IMR-90 (cell line): ENCODE measurements around the gene KRTAP4-9. TPM values are rescaled to one million over a fixed set of nuclear protein-coding genes. Genes with fewer than 3 reads are reported as not detected.
A peak's percentile ranks its signal among the peaks of the same experiment; 100 is the strongest.

Experiments
- ATAC-seq: fragments of 200-7000 bp; cut with Tn5 transposase; 2 replicates; pipeline ENCODE4 v1.9.1; 2020; ENCODE audit warnings: low read depth, mild to moderate bottlenecking, moderate library complexity
- BruUV-seq: library from RNA; stranded (reverse); fragments of 400-500 nt; replicated peaks from 2 replicates; lab custom pipeline; 2021; lab: Mats Ljungman, UMichigan
- CTCF ChIA-PET: fragments of 300-600 bp; formaldehyde crosslinking; extraction: SDS; loops from one replicate; lab custom pipeline; 2021; ENCODE audit warnings: antibody characterized with exemption; lab: Yijun Ruan, JAX
- POLR2A ChIA-PET: fragments of 300-600 bp; sonication (Branson Sonifier 250); formaldehyde crosslinking; loops from one replicate; lab custom pipeline; 2022; ENCODE audit warnings: antibody characterized with exemption; ENCODE audit not compliant: unreplicated experiment; lab: Charles Lee
- DNase-seq: peaks from one replicate; pipeline ENCODE4 v3.0.0; 2013
- H2AFZ ChIP-seq: replicated peaks from 2 replicates; pipeline ENCODE3; 2013; ENCODE audit warnings: low read length, mild to moderate bottlenecking; ENCODE audit not compliant: poor library complexity
- H2AK5ac ChIP-seq: 2 replicates; pipeline ENCODE4 v1.6.1; 2013; ENCODE audit warnings: low read depth, low read length, inconsistent platforms
- H2AK9ac ChIP-seq: replicated peaks from 2 replicates; pipeline ENCODE3; 2013; ENCODE audit warnings: mild to moderate bottlenecking, low read depth, low read length, moderate library complexity; ENCODE audit not compliant: poor library complexity
- H2BK120ac ChIP-seq: 2 replicates; pipeline ENCODE4 v1.6.1; 2013; ENCODE audit warnings: low read depth, low read length, inconsistent platforms
- H2BK15ac ChIP-seq: 3 replicates; pipeline ENCODE4 v1.6.1; 2013; ENCODE audit warnings: low read depth, low read length, inconsistent platforms
- H2BK20ac ChIP-seq: 2 replicates; pipeline ENCODE4 v1.6.1; 2013; ENCODE audit warnings: low read depth, mild to moderate bottlenecking, inconsistent platforms, low read length, moderate library complexity
- H2BK5ac ChIP-seq: 2 replicates; pipeline ENCODE4 v1.6.1; 2013; ENCODE audit warnings: mild to moderate bottlenecking, low read depth, low read length, inconsistent platforms; ENCODE audit not compliant: poor library complexity, severe bottlenecking
- H3K14ac ChIP-seq: replicated peaks from 2 replicates; pipeline ENCODE4 v1.6.1; 2013; ENCODE audit warnings: low read depth, low read length, inconsistent platforms
- H3K18ac ChIP-seq: 2 replicates; pipeline ENCODE4 v1.6.1; 2013; ENCODE audit warnings: low read depth, low read length, control low read depth
- H3K23ac ChIP-seq: 2 replicates; pipeline ENCODE4 v1.6.1; 2013; ENCODE audit warnings: low read depth, low read length, inconsistent platforms
- H3K27ac ChIP-seq: 2 replicates; pipeline ENCODE4 v1.5.1; 2013; ENCODE audit warnings: mild to moderate bottlenecking, control low read depth, low read length; ENCODE audit not compliant: insufficient read depth
- H3K27me3 ChIP-seq: 2 replicates; pipeline ENCODE4 v1.6.1; 2013; ENCODE audit warnings: low read length; ENCODE audit not compliant: control insufficient read depth, insufficient read depth
- H3K36me3 ChIP-seq: 2 replicates; pipeline ENCODE4 v1.6.1; 2013; ENCODE audit warnings: low read length, mixed read lengths; ENCODE audit not compliant: control insufficient read depth, insufficient read depth
- H3K4ac ChIP-seq: 2 replicates; pipeline ENCODE4 v1.6.1; 2013; ENCODE audit warnings: low read depth, low read length, inconsistent platforms
- H3K4me1 ChIP-seq: 2 replicates; pipeline ENCODE4 v1.6.1; 2013; ENCODE audit warnings: low read length, mixed read lengths; ENCODE audit not compliant: control insufficient read depth, insufficient read depth
- H3K4me2 ChIP-seq: 2 replicates; pipeline ENCODE4 v1.6.1; 2013; ENCODE audit warnings: low read depth, mild to moderate bottlenecking, control low read depth, low read length, moderate library complexity
- H3K4me3 ChIP-seq: 2 replicates; pipeline ENCODE4 v1.5.1; 2013; ENCODE audit warnings: low read depth, mild to moderate bottlenecking, control low read depth, low read length, moderate library complexity; ENCODE audit not compliant: insufficient read depth
- H3K56ac ChIP-seq: 2 replicates; pipeline ENCODE4 v1.6.1; 2013; ENCODE audit warnings: low read length, inconsistent platforms; ENCODE audit not compliant: insufficient read depth; ENCODE audit errors: extremely low read depth
- H3K79me1 ChIP-seq, 2 experiments: 2 replicates each; pipeline ENCODE4 v1.6.1; 2013; ENCODE audit warnings: low read length in 2 of 2, inconsistent platforms in 1 of 2, low read depth in 1 of 2
- H3K9ac ChIP-seq: 2 replicates; pipeline ENCODE4 v1.6.1; 2013; ENCODE audit warnings: low read depth, low read length, control low read depth
- H3K9me1 ChIP-seq: 2 replicates; pipeline ENCODE4 v1.6.1; 2013; ENCODE audit warnings: low read length, inconsistent platforms; ENCODE audit not compliant: insufficient read depth
- H3K9me3 ChIP-seq: 2 replicates; pipeline ENCODE4 v1.6.1; 2013; ENCODE audit warnings: low read length; ENCODE audit not compliant: control insufficient read depth, insufficient read depth
- H4K20me1 ChIP-seq: 2 replicates; pipeline ENCODE4 v1.6.1; 2013; ENCODE audit warnings: low read length, inconsistent platforms; ENCODE audit not compliant: insufficient read depth
- H4K5ac ChIP-seq: 2 replicates; pipeline ENCODE4 v1.6.1; 2013; ENCODE audit warnings: mild to moderate bottlenecking, low read depth, low read length, control low read depth
- H4K8ac ChIP-seq, 2 experiments: 2 replicates each; pipeline ENCODE4 v1.6.1; 2013; ENCODE audit warnings: low read depth in 2 of 2, low read length in 2 of 2, control low read depth in 1 of 2, inconsistent platforms in 1 of 2
- H4K91ac ChIP-seq: 2 replicates; pipeline ENCODE4 v1.6.1; 2013; ENCODE audit warnings: low read depth, low read length, inconsistent platforms; ENCODE audit not compliant: insufficient read depth
- BHLHE40 ChIP-seq: fragments of 150-350 bp; IDR thresholded peaks from 2 replicates; pipeline ENCODE4 v1.6.1; 2016; ENCODE audit warnings: mild to moderate bottlenecking, low read depth, low read length
- CHD1 ChIP-seq: IDR thresholded peaks from 2 replicates; pipeline ENCODE4 v1.6.1; 2012; ENCODE audit warnings: low read depth, low read length, improper control_type of control experiment
- MAFK ChIP-seq: IDR thresholded peaks from 2 replicates; pipeline ENCODE4 v1.6.1; 2012; ENCODE audit warnings: low read depth, low read length, improper control_type of control experiment
- MAZ ChIP-seq: IDR thresholded peaks from 2 replicates; pipeline ENCODE4 v1.6.1; 2012; ENCODE audit warnings: low read depth, mild to moderate bottlenecking, low read length, improper control_type of control experiment, moderate library complexity, borderline replicate concordance
- MXI1 ChIP-seq: IDR thresholded peaks from 2 replicates; pipeline ENCODE4 v1.6.1; 2012; ENCODE audit warnings: low read depth, mild to moderate bottlenecking, low read length, moderate library complexity, borderline replicate concordance
- POLR2A ChIP-seq: IDR thresholded peaks from 2 replicates; pipeline ENCODE4 v1.6.1; 2012; ENCODE audit warnings: mild to moderate bottlenecking, low read depth, low read length
- RAD21 ChIP-seq: IDR thresholded peaks from 2 replicates; pipeline ENCODE4 v1.6.1; 2012; ENCODE audit warnings: low read length, improper control_type of control experiment
- RCOR1 ChIP-seq: IDR thresholded peaks from 2 replicates; pipeline ENCODE4 v1.6.1; 2012; ENCODE audit warnings: mild to moderate bottlenecking, low read length, improper control_type of control experiment; ENCODE audit not compliant: insufficient replicate concordance
- RFX5 ChIP-seq: IDR thresholded peaks from 2 replicates; pipeline ENCODE4 v1.8.0; 2012; ENCODE audit warnings: low read depth, mild to moderate bottlenecking, low read length, moderate library complexity
- dilution Hi-C: fragments of 300-500 bp; cut with HindIII; formaldehyde crosslinking; loops from one replicate; pipeline ENCODE4 v1.14.3; 2018; ENCODE audit warnings: low sequenced_read_pairs; ENCODE audit not compliant: unreplicated experiment
- in situ Hi-C: fragments of 300-500 bp; cut with MboI; formaldehyde crosslinking; loops from 3 replicates; pipeline ENCODE4 v1.14.3; 2019; ENCODE audit warnings: low sequenced_read_pairs, inconsistent platforms, mixed read lengths
- intact Hi-C: fragments of 100-400 bp; cut with micrococcal nuclease; formaldehyde crosslinking; loops from 2 replicates; pipeline ENCODE4 v1.10.0; 2022
- polyA plus RNA-seq, 3 experiments: library from polyadenylated mRNA; depleted of rRNA; stranded (reverse); fragments of >200 nt; gene quantifications; 2 replicates each; pipeline ENCODE4 v1.2.3, GENCODE V29; 2012; ENCODE audit warnings: low replicate concordance in 1 of 3
- total RNA-seq: library from RNA; depleted of rRNA; stranded (reverse); fragments of >200 nt; gene quantifications from 2 replicates; pipeline ENCODE4 v1.2.3, GENCODE V29; 2012
- TF ChIP-seq, protein P1 (sequence below): fragments of 150-350 bp; IDR thresholded peaks from 2 replicates; pipeline ENCODE4 v1.6.1; 2016; ENCODE audit warnings: low read depth, mild to moderate bottlenecking, low read length, moderate library complexity, borderline replicate concordance
- TF ChIP-seq, protein P2 (sequence below): fragments of 150-350 bp; IDR thresholded peaks from 2 replicates; pipeline ENCODE4 v1.6.1; 2017; ENCODE audit warnings: mild to moderate bottlenecking, antibody characterized with exemption, low read length, low read depth

KRTAP4-9 gene
- total and polyA plus RNA-seq, 2 of the 4 experiments (the other 2 are of a cell fraction): 0.24 TPM; not detected in 1

DNA sequence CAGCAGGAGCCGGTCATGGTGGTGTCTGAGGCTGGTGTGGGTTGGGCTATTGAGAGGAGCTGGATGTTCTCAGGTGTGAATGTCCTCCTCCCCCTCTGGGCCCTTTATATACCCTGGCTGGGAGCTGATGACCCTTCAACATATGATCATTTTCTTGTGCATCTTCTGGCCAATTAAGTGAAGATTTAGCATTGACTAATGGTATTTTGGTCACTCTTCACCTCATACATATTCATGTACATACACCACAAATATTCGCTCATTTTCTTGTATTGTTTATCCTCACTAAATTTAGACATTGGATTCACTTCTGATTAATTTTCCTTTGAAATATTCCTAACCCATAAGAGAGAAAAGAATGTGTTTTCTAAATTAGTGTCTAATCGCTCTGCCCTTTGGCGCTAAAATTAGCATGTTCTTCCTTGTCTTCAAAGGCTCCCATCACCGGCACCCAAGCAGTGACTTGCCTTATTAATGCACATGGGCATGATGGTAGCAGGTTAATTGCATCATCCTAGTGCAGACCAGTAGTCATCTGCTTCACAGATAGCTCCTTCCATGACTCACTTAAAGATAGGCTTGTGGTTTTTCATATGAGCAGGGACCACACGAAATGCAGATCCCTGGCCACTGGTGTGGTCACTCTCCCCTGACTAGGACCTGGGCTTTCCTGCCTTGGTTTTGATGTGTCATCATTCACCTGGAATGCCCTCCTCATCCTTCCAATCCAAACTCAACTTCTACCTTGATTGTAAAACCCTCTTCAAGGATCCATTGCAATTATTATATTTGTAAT is 39.2 kb upstream of the KRTAP4-9 start, which contains the start of gene KRTAP2-4 (continued):
- TF ChIP-seq CHD1 (no peak; the same call in 1 of the 2 replicates), POLR2A (no peak), MAFK (peak; percentile 69)

DNA sequence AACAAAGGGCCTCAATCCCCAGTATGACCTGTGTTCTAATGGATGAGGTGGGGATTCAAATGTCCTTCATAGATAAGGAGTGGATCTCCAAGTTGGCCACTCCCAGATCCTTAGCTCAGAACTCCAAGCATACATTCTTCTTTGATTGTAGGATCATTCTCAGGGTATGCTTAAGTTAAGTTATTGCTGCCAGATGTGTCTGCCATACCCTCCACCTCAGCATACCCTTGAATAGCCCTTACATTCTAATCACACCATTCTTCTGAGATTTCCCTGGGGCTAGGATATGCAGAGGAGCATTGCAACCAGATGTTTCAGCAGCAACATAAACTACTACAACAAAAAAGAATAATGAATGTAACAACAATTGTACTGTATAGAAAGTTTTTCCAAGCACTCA is 37.9 kb upstream of the KRTAP4-9 start:
- Histone ChIP-seq H3K9me1 (peaks cover 7% of the 10 kb centered on the region), H4K20me1 (no peaks in the 10 kb centered on the region), H3K9me3 (no peaks in the 10 kb centered on the region), H3K9ac (no peak overlapping the region), H2BK5ac (peak overlapping the region; percentile 94), H3K4me3 (no peak overlapping the region), H3K4me2 (no peak overlapping the region), H3K23ac (peak overlapping the region; percentile 48; the same call in 1 of the 2 replicates), H2AFZ (no peak overlapping the region), H4K8ac (peak overlapping the region; percentile 7 to 91; a peak in 3 of 4 replicates), H3K36me3 (no peaks in the 10 kb centered on the region), H3K27ac (no peak overlapping the region), H3K79me1 (no peaks in the 10 kb centered on the region), H2BK15ac (peak overlapping the region; percentile 74; the same call in 2 of the 3 replicates), H3K18ac (peak overlapping the region; percentile 90; the same call in 1 of the 2 replicates), H2AK5ac (peak overlapping the region; percentile 79), H2AK9ac (no peak overlapping the region), H2BK20ac (peak overlapping the region; percentile 79), H3K14ac (peak overlapping the region; percentile 89), H4K5ac (peak overlapping the region; percentile 82; the same call in 1 of the 2 replicates), H3K4me1 (peaks cover 5% of the 10 kb centered on the region; the same call in 1 of the 2 replicates), H3K56ac (no peak overlapping the region), H4K91ac (peak overlapping the region; percentile 90), H2BK120ac (peak overlapping the region; percentile 96), H3K27me3 (no peaks in the 10 kb centered on the region), H3K4ac (peak overlapping the region; percentile 95)
- in situ Hi-C loops: no loop called here
- intact Hi-C loops: no loop called here
- POLR2A ChIA-PET: no interaction called here
- ATAC-seq (peak; percentile 21), DNase-seq (peak; percentile 73)
- no peak for TF ChIP-seq RCOR1
- TF ChIP-seq, protein P1, sequence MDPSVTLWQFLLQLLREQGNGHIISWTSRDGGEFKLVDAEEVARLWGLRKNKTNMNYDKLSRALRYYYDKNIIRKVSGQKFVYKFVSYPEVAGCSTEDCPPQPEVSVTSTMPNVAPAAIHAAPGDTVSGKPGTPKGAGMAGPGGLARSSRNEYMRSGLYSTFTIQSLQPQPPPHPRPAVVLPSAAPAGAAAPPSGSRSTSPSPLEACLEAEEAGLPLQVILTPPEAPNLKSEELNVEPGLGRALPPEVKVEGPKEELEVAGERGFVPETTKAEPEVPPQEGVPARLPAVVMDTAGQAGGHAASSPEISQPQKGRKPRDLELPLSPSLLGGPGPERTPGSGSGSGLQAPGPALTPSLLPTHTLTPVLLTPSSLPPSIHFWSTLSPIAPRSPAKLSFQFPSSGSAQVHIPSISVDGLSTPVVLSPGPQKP: no peak
- TF ChIP-seq, protein P2, sequence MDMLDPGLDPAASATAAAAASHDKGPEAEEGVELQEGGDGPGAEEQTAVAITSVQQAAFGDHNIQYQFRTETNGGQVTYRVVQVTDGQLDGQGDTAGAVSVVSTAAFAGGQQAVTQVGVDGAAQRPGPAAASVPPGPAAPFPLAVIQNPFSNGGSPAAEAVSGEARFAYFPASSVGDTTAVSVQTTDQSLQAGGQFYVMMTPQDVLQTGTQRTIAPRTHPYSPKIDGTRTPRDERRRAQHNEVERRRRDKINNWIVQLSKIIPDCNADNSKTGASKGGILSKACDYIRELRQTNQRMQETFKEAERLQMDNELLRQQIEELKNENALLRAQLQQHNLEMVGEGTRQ: no peak
- TF ChIP-seq MXI1: no peak
- TF ChIP-seq RAD21: no peak
- TF ChIP-seq BHLHE40: no peak
- TF ChIP-seq MAZ: no peak
- no peak for TF ChIP-seq RFX5
- dilution Hi-C loops: no loop called here
- CTCF ChIA-PET: no interaction called here
- no TSS peak for BruUV-seq
